Activated T-helper 9 cell treated with anti-CD3 and anti-CD28 coated beads, Interleukin-2, amount 50 U/mL, for 16 hours (primary cell): ENCODE data around the gene RAB27A.
"Not testable (repeated sequence)": the region's sequence is repeated elsewhere in the genome, so short reads cannot be mapped to it uniquely, and the experiment has no call there.

ENCODE experiments used
- DNase-seq: peaks from one replicate; pipeline ENCODE4 v3.0.0-alpha.2; 2020; ENCODE audit warnings: low read depth

RAB27A gene

DNA sequence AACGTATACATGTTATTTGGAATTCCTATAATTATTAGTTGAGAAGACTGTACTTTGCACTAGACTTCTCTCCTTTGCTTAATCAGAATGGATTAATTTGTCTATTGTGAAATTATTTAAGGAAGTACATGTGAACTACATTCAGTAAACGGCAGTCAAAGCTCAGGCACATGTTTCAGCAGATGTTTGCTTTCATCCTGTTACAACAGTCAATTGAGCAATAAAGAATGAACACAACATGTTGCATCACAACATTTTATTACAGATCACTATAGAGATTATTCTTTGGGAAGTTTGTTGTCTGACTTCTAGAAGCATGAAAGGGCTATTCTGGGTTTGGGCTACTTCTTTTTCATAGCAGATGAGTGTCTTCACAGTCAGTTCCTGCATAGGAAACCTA, 39.2 kb downstream of the RAB27A start:
- no peak for DNase-seq

DNA sequence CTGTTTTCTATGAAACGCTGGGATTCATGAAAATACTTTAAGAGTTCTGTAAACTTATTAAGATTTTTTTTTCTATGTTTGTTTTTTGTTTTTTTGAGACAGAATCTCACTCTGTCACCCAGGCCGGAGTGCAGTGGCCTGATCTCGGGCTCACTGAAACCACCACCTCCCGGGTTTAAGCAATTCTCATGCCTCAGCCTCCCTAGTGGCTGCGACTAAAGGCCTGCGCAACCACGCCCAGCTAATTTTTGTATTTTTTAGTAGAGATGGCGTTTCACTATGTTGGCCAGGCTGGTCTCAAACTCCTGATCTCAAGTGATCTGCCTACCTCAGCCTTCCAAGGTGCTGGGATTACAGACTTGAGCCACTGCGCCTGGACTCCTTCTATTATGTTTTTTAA, 39.7 kb downstream of the RAB27A start:
- DNase-seq = not testable (repeated sequence)

GRCh38 chr15:55248895-55249294, 40.7 kb downstream of the RAB27A start:
- no peak for DNase-seq

- DNase-seq = no peak
These were observed 41.7 kb downstream of the RAB27A start for GRCh38 chr15:55247766-55248427.

- DNase-seq = no peak
These were observed 42.3 kb downstream of the RAB27A start for GRCh38 chr15:55247311-55247710.

DNA sequence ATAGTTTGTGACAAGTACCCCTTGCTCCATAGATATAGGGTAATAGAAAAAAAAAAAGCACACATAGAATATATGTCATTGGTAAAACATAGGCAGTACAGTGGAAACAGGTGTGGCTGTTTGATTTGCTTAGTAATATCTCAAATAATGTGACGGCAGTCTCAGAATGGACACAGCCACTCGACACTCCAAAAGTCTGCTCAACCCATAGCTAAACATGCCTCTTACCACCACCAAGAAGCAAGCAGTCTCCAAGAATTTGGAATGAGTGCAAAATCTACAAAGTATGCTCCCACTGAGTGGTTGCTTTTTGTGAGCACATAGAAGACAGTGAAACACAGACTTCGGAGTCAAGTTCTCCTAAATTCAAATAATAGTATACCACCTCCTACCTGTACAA, 43.0 kb downstream of the RAB27A start:
- DNase-seq = no peak

- DNase-seq = no peak
These were observed 44.6 kb downstream of the RAB27A start for GRCh38 chr15:55245059-55245458.

DNA sequence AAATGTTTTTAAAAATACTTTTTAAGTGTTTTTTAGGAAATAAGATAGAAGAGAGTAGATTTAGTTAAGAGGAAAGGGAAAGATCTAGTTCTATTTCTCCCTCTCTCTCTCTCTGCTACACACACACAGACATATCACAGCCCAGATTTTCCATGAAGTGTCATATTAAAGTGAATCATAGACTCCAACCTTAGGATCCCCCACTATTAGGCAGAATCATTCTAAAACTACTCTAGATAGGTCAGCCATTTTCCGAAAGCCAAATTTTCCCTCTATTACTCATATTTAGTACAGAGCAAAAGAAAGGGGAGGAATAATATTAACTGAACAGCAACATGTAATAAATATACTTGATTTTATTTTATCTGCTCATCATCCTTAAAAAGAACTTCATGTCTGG, 47.7 kb downstream of the RAB27A start:
- no peak for DNase-seq

- no peak for DNase-seq
These were observed 48.4 kb downstream of the RAB27A start for GRCh38 chr15:55241186-55241585.

DNA sequence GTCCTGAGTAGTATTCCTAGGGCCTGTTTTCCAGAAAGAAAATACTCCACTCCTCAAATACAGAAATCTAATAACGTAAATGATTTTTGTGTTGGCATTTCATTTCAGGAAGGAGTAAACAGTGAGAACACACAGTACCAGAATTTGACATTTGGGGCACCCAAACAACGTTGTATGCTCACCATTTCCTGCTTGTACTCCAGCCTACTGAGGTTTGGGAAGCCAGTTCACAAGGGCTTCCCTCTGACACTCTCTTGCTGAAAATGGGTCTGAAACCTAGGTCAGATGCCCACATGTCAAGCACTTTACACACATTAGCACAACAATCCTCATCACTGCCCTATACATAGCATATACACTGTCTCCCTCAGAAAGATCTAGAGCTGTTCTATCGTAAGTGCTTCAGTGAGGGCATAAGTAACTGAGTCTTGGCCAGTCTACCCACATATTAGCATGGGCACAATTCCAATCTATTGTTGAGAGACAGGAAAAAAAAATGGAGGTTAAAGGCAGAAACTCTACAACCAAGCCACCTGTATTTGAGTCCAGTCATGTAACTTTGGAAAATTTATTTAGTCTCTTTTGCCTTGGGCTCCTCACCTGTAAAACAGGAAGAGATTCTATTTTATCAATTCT, 49.4 kb downstream of the RAB27A start:
- no peak for DNase-seq

DNA sequence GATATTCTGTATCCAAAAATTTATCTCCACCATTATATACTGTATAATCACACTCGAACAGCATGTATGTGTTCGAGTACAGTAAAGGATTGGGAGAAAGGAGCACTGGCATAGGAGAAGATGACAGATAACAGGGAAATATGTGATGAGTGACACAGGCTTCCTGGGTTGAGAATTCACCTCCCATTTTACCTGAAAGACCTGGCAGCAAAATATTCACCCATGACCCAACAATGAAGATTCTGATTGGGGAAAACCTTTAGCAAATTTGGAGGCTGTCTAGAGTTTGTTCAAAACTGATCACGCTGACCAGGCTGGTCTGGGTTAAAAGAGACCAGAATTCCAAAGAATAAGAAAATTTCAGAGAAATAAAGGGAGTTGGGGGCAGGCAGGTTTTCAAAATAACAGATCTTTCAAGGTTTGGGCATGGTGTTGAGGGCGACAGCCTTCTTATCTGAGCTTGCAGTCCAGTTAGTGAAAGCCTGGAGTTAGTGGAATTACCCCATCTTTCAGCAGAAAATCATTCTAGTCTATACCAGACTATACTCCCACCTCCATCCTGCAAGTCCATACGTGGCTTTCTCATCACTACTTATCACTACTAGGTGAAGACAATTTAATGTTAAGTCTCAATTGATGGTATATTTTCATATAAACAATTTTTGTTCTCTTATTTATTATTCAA, 50.0 kb downstream of the RAB27A start:
- DNase-seq = no peak

DNA sequence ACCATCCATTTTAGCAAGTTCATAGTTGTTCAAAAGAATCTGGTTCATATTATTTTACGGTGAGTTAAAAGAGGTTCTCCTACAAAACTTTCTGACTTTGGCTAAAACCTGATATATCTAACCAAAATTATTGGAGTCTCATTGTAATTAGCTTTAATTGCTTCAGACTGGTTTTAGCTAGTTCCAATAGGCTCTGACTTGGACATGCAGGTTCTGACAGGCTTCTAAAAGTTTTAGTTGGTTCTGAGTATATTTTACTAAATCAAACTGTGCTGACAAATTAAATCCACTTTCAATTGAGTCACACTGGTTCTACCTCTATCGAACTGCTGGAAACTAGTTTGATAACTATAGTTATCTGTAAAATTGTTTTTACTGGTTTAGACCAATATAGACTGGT, 50.7 kb downstream of the RAB27A start:
- DNase-seq = no peak

- no peak for DNase-seq
These were observed 52.1 kb downstream of the RAB27A start for GRCh38 chr15:55237219-55238130.

- DNase-seq = no peak
These were observed 54.0 kb downstream of the RAB27A start for GRCh38 chr15:55235546-55236036.

GRCh38 chr15:55234800-55235104, 54.9 kb downstream of the RAB27A start:
- DNase-seq = no peak

DNA sequence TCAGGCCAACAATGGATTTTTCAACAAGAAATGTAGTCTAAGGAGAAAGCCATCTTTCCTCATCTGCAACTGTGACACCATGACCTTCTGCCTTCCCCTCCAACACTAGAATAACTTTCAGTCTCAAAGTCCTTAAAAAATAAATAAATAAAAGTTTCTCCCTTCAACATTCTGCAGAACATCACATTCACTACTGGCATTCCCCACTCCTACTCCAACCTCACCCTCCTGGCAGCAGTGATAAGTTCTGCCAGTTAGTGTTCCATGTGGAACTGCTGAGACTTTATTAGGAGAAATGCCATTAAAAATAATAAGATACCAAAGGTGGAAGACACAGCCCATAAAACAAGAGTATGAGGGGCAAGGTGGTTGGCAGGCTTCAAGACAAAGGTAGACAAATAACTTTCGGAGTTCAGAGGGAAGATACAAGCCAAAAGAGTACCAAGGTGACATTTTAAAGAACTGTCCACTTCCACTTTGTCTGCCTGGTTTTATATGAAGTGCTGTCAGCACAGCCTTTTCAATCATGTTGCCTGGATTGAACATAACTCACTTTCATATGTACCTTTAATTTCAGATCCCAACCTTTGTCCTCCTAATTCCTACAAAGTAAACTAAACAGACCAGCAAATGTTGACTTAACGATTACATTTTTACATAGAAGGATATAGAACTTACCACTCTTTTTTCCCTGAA, 55.4 kb downstream of the RAB27A start:
- no peak for DNase-seq

GRCh38 chr15:55231455-55231854, 58.2 kb downstream of the RAB27A start:
- no peak for DNase-seq

DNA sequence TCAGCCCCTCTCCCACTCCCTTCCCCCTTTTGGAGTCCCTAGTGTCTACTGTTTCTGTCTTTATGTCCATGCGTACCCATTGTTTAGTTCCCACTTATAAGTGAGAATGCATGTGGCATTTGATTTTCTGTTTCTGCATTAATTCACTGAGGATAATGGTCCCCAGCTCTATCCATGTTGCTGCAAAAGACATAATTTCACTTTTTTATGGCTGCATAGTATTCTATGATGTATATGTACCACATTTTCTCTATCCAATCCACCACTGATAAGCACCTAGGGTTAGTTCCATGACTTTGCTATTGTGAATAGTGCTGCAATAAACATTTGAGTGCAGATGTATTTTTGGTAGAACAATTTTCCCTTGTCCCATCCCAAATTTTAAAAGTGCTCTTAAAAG, 58.7 kb downstream of the RAB27A start:
- DNase-seq = no peak

- DNase-seq = no peak
These were observed 59.5 kb downstream of the RAB27A start for GRCh38 chr15:55230051-55230670.

DNA sequence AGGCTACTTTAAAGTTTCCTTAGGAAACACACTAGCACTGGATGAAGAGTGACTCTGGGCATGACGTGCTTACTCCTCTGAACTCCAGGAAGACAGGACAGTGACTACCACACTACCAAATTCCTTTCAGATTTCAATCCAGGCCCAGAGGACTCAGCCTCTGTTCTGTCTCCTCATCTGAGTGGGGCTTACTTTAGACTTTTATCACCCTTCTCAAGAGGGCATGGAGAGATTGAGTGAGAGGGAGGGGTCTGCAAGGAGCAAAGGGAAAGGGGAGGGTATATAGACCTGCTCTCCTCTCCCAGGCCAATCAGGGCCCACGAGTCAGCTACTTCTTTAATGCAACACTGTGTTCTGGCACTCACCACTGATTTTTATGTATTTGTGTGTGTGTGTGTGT, 63.5 kb downstream of the RAB27A start:
- DNase-seq = no peak

- no peak for DNase-seq
These were observed 64.7 kb downstream of the RAB27A start for GRCh38 chr15:55224892-55225291.
